Measurements from ENCODE around the gene NDUFS8.

- TF ChIP-seq CTCF (IDR thresholded peaks at IDR 0.05), result no peak
- no peak for TF ChIP-seq ATF1 (CRISPR knock-in tag; IDR thresholded peaks at IDR 0.05)
- TF ChIP-seq GABPB1 (CRISPR knock-in tag; IDR thresholded peaks at IDR 0.05), result no peak
- no peak for TF ChIP-seq ARID4B (CRISPR knock-in tag; IDR thresholded peaks at IDR 0.05; ENCODE audit: borderline replicate concordance)
- TF ChIP-seq GTF2I (CRISPR knock-in tag; conservative IDR thresholded peaks at IDR 0.05), result no peak
- no peak for TF ChIP-seq ZBTB21 (CRISPR knock-in tag; IDR thresholded peaks at IDR 0.05; ENCODE audit: borderline replicate concordance)
These were observed 2.7 kb downstream of the NDUFS8 start for GRCh38 chr11:68032997-68033707.

Measured in WTC11 (cell line).